Colonic mucosa (tissue), 4 donors: ENCODE results near the gene CELF6. TPM values are rescaled to one million over a fixed set of nuclear protein-coding genes. Genes with fewer than 3 reads are reported as not detected.

Source experiments
- DNase-seq: peaks from one replicate; pipeline ENCODE4 v3.0.0-alpha.2; 2020
- H3K27ac ChIP-seq: fragments of 200-600 bp; one replicate; pipeline ENCODE4 v1.8.0; 2021
- H3K27me3 ChIP-seq: fragments of 200-600 bp; one replicate; pipeline ENCODE4 v1.8.0; 2021
- H3K36me3 ChIP-seq: fragments of 200-600 bp; one replicate; pipeline ENCODE4 v1.8.0; 2021
- H3K4me1 ChIP-seq: fragments of 200-600 bp; one replicate; pipeline ENCODE4 v1.8.0; 2021; ENCODE audit warnings: mild to moderate bottlenecking
- H3K4me3 ChIP-seq: fragments of 200-600 bp; one replicate; pipeline ENCODE4 v1.8.0; 2021
- H3K9ac ChIP-seq, 2 donors: one replicate each; pipeline ENCODE4 v1.7.0; 2013; ENCODE audit warnings: control low read depth in 2 of 2, low read depth in 2 of 2, low read length in 2 of 2
- H3K9me3 ChIP-seq: fragments of 200-600 bp; one replicate; pipeline ENCODE4 v1.8.0; 2021
- CTCF ChIP-seq: fragments of 200-600 bp; IDR thresholded peaks from one replicate; pipeline ENCODE4 v1.8.0; 2022; ENCODE audit warnings: antibody characterized with exemption, mild to moderate bottlenecking
- intact Hi-C: fragments of 100-400 bp; cut with DNase I; formaldehyde crosslinking; loops from one replicate; pipeline ENCODE4 v1.14.1; 2022
- total RNA-seq, 2 donors: library from RNA; stranded (reverse); fragmentation: NEBNext Ultra II Directional in 1 of 2; extraction: Animal tissue kit (Norgen Biotek cat#: 25700) in 1 of 2; gene quantifications; one replicate each; pipeline ENCODE4 v1.2.1, GENCODE V29; 2021
- donor health status: healthy.
- donor health status: DM: no; HTN: no; CAD: no.
- donor health status: DM: no; HTN: no; CAD: no.

Gene CELF6
- total RNA-seq, 2 donors from 2014 or later: 0.74 to 0.93 TPM

- no peak for TF ChIP-seq CTCF
- no peak overlapping the region for H3K4me3 ChIP-seq
- H3K27me3 ChIP-seq: no peaks in the 10 kb centered on the region
- intact Hi-C loops: no loop called here
- no peak for DNase-seq
- no peak overlapping the region for H3K9ac ChIP-seq
- H3K36me3 ChIP-seq: peaks cover 9% of the 10 kb centered on the region
- no peak overlapping the region for H3K27ac ChIP-seq
- H3K9me3 ChIP-seq: no peaks in the 10 kb centered on the region
- no peaks in the 10 kb centered on the region for H3K4me1 ChIP-seq
These were observed 80.3 kb downstream of the CELF6 start for GRCh38 chr15:72239652-72240051.

DNA sequence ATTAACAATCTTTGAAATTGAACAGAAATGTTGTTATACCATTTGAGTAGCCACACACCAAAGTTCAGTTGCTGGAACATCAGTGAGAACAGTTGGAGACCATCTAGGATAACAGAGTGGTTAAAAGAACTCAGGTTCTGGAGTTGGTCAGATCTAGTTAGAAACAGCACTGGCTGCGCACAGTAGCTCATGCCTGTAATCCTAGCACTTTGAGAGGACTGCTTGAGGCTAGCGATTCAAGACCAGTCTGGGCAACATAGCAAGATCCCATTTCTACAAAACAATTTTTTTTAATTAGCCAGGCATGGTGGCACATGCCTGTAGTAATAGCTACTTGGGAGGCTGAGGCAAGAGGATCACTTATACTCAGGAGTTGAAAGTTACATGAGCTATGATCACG lies 81.4 kb downstream of the CELF6 start:
- Histone ChIP-seq H3K27me3 (no peaks in the 10 kb centered on the region), H3K4me3 (no peak overlapping the region), H3K4me1 (no peaks in the 10 kb centered on the region), H3K36me3 (peaks cover 9% of the 10 kb centered on the region), H3K9ac (no peak overlapping the region), H3K27ac (no peak overlapping the region), H3K9me3 (no peaks in the 10 kb centered on the region)
- intact Hi-C loops: no loop called here
- TF ChIP-seq CTCF: no peak
- no peak for DNase-seq

GRCh38 chr15:72237853-72238224 lies 82.1 kb downstream of the CELF6 start:
- Histone ChIP-seq H3K9me3 (no peaks in the 10 kb centered on the region), H3K27me3 (no peaks in the 10 kb centered on the region), H3K9ac (no peak overlapping the region), H3K27ac (peak overlapping the region; percentile 7), H3K4me1 (no peaks in the 10 kb centered on the region), H3K4me3 (no peak overlapping the region), H3K36me3 (peaks cover 9% of the 10 kb centered on the region)
- TF ChIP-seq CTCF: no peak
- DNase-seq: no peak
- intact Hi-C loops: no loop called here

- TF ChIP-seq CTCF: no peak
- DNase-seq: peak; percentile 76
- Histone ChIP-seq H3K9ac (no peak overlapping the region), H3K27ac (peak overlapping the region; percentile 7), H3K4me1 (peaks cover 4% of the 10 kb centered on the region), H3K27me3 (no peaks in the 10 kb centered on the region), H3K4me3 (no peak overlapping the region), H3K36me3 (peaks cover 4% of the 10 kb centered on the region), H3K9me3 (no peaks in the 10 kb centered on the region)
- intact Hi-C loops: no loop called here
These were observed 82.7 kb downstream of the CELF6 start for GRCh38 chr15:72237029-72237852.

- Histone ChIP-seq H3K4me3 (no peak overlapping the region), H3K27ac (peak overlapping the region; percentile 7), H3K36me3 (no peaks in the 10 kb centered on the region), H3K9ac (no peak overlapping the region), H3K4me1 (peaks cover 7% of the 10 kb centered on the region), H3K27me3 (no peaks in the 10 kb centered on the region), H3K9me3 (no peaks in the 10 kb centered on the region)
- intact Hi-C loops: no loop called here
- no peak for TF ChIP-seq CTCF
- DNase-seq: no peak
These were observed 83.5 kb downstream of the CELF6 start for GRCh38 chr15:72236381-72237003.
